Measurements from ENCODE around the gene RUNDC3A. TPM values are rescaled to one million over a fixed set of nuclear protein-coding genes. Genes with fewer than 3 reads are reported as not detected.

The RUNDC3A gene
- total and polyA plus RNA-seq, 2 of the 8 experiments (the other 6 are each of a cell fraction or from before 2014, with no cell fraction given), result 6.4 to 13.8 TPM

GRCh38 chr17:44281570-44281969 lies 26.8 kb upstream of the RUNDC3A start:
- Histone ChIP-seq H4K8ac (ENCODE audit: extremely low read depth, insufficient read depth, low read length) (no peak overlapping the region), H3K79me2 (ENCODE audit: control insufficient read depth in 1 of 2, insufficient read depth in 2 of 2, low read length in 2 of 2) (no peaks in the 10 kb centered on the region), H3K4me2 (ENCODE audit: insufficient read depth in 1 of 2, low read depth in 2 of 2, low read length in 2 of 2) (no peak overlapping the region), H3K9ac (replicated peaks in 1 of 4; ENCODE audit: extremely low read depth in 1 of 4, low read depth in 3 of 4, low read length in 3 of 4) (no peak overlapping the region), H2AFZ (ENCODE audit: low read length) (no peak overlapping the region), H3K4ac (replicated peaks; ENCODE audit: insufficient read length, low read depth, low read length) (no peak overlapping the region), H2BK5ac (ENCODE audit: low read depth, low read length) (no peak overlapping the region), H2BK12ac (ENCODE audit: low read depth, low read length) (no peak overlapping the region), H2BK15ac (ENCODE audit: low read length) (no peak overlapping the region), H3K23ac (ENCODE audit: insufficient read length) (no peak overlapping the region), H3K36me3 (ENCODE audit: control insufficient read depth in 2 of 4, insufficient read depth in 4 of 4, low read length in 3 of 4) (no peaks in the 10 kb centered on the region), H3K4me3 (ENCODE audit: extremely low read depth in 1 of 4, insufficient read depth in 2 of 4, low read depth in 3 of 4, low read length in 4 of 4) (no peak overlapping the region), H3K79me1 (ENCODE audit: low read depth, low read length) (no peaks in the 10 kb centered on the region), H4K5ac (ENCODE audit: insufficient read length, low read depth, low read length) (no peak overlapping the region), H3K23me2 (ENCODE audit: low read depth, low read length) (no peaks in the 10 kb centered on the region), H3K9me3 (ENCODE audit: insufficient read depth in 2 of 2, low read depth in 1 of 2, low read length in 1 of 2) (no peaks in the 10 kb centered on the region), H4K91ac (replicated peaks; ENCODE audit: insufficient read length, low read length) (no peak overlapping the region), H3K27me3 (replicated peaks in 1 of 4; ENCODE audit: control insufficient read depth in 3 of 4, extremely low read depth in 1 of 4, insufficient read depth in 3 of 4, low read length in 3 of 4) (0 out of 7 replicates have a peak, but pooled peaks cover 0 to 2% (median 0%) of the 10 kb centered on the region in 4 experiments), H4K20me1 (replicated peaks in 1 of 2; ENCODE audit: control insufficient read depth in 1 of 2, insufficient read depth in 2 of 2, low read length in 2 of 2) (no peaks in the 10 kb centered on the region), H2BK120ac (replicated peaks; ENCODE audit: low read depth, low read length) (no peak overlapping the region), H2AK5ac (ENCODE audit: low read depth, low read length) (no peak overlapping the region), H3K27ac (ENCODE audit: low read depth, low read length) (no peak overlapping the region), H2BK20ac (ENCODE audit: low read length) (no peak overlapping the region), H3K14ac (ENCODE audit: insufficient read length) (no peak overlapping the region), H3K18ac (ENCODE audit: extremely low read depth, low read length) (no peak overlapping the region), H3K56ac (replicated peaks; ENCODE audit: insufficient read length, low read depth, low read length) (no peak overlapping the region), H3K4me1 (replicated peaks in 1 of 4; ENCODE audit: control insufficient read depth in 3 of 4, insufficient read depth in 4 of 4, low read length in 3 of 4) (peaks cover 0 to 12% (median 7%) of the 10 kb centered on the region in 4 experiments; a peak in 6 of 7 replicates)
- DNase-seq (ENCODE audit: low read depth in 1 of 2, low spot score in 2 of 2) (no peak), FAIRE-seq (no peak)
- ChIA-PET CTCF (ENCODE audit: partially characterized antibody) (interaction anchor here (1.0 to 2.9 kb wide), 3 partner anchors 10 to 50 kb away, joined by 3 to 7 read pairs (median 5); no protein-coding TSS in a partner anchor), POLR2A (ENCODE audit: partially characterized antibody) (interaction anchor here (0.6 to 1.6 kb wide), 4 partner anchors 12 to 49 kb away, joined by 3 to 5 read pairs (median 3); no protein-coding TSS in a partner anchor)
- WGBS, 2 experiments (ENCODE audit: extremely low coverage in 1 of 2, insufficient coverage in 1 of 2, insufficient read length in 1 of 2, insufficient replicate concordance in 2 of 2, low coverage in 1 of 2, low lambda C conversion rate in 2 of 2, missing lambda C conversion rate in 1 of 2), result 100% methylated on average over 2 of the region's 2 CpGs; no CpG with 5 or more reads in 1 of the 2 experiments
- no peak for TF ChIP-seq MAX (IDR thresholded peaks at IDR 0.05)
